ENCODE results near the gene CPN2. TPM values are rescaled to one million over a fixed set of nuclear protein-coding genes. Genes with fewer than 3 reads are reported as not detected.

The CPN2 gene
- total and polyA plus RNA-seq, 4 donors = 20.4 to 196 (median 128) TPM

DNA sequence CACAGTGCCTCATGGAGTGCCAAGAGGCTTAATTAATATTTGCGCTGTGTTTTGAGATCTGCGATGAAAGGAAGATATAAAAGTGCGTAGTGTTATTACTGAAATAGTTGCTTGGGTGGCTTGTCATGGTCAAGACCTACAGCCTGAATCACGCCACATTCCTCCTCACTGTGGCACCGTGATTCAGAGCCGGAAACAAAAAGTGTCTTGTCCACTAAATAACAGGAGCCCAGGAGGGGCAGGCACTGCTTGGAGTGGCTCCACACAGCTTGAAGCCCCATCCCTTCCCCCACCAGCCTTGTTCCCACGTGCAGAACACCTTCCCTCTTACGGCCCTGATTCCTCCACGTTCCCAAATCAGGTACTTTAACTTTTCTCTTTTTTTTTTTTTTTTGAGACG is 19.6 kb upstream of the CPN2 start:
- WGBS = 83% methylated on average over 9 of the region's 10 CpGs
- Histone ChIP-seq H3K9me3 (ENCODE audit: control insufficient read depth in 4 of 4, low read length in 3 of 4) (no peaks in the 10 kb centered on the region), H3K4me3 (ENCODE audit: low read depth in 1 of 3, low read length in 3 of 3) (no peak overlapping the region), H3K9ac (ENCODE audit: low read depth in 1 of 2, low read length in 2 of 2) (no peak overlapping the region), H3K27ac (ENCODE audit: low read depth in 1 of 2, low read length in 2 of 2) (no peak overlapping the region), H3K27me3 (ENCODE audit: control insufficient read depth in 4 of 4, insufficient read depth in 4 of 4, low read length in 3 of 4) (peaks cover 0 to 4% (median under 1%) of the 10 kb centered on the region in 4 donors), H3K4me1 (ENCODE audit: control insufficient read depth in 4 of 4, insufficient read depth in 4 of 4, low read length in 3 of 4) (peaks cover 0 to 2% (median 0%) of the 10 kb centered on the region in 4 donors), H3K36me3 (ENCODE audit: control insufficient read depth in 4 of 4, insufficient read depth in 3 of 4, low read depth in 1 of 4, low read length in 3 of 4) (no peaks in the 10 kb centered on the region)
- DNase-seq (ENCODE audit: low spot score) = no peak
- TF ChIP-seq YY1 (IDR thresholded peaks at IDR 0.05) (no peak), TAF1 (conservative IDR thresholded peaks at IDR 0.05) (no peak), JUND (IDR thresholded peaks at IDR 0.05) (no peak), HNF4G (IDR thresholded peaks at IDR 0.05) (no peak), FOXA1 (IDR thresholded peaks at IDR 0.05) (no peak), NR2F2 (IDR thresholded peaks at IDR 0.05) (no peak), RAD21 (IDR thresholded peaks at IDR 0.05) (no peak), FOXA2 (IDR thresholded peaks at IDR 0.05) (no peak), EGR1 (IDR thresholded peaks at IDR 0.05; ENCODE audit: low read depth in 2 of 2) (no peak), HNF4A (conservative IDR thresholded peaks at IDR 0.05) (no peak), MAX (IDR thresholded peaks at IDR 0.05) (no peak), SP1 (IDR thresholded peaks at IDR 0.05) (no peak), RXRA (IDR thresholded peaks at IDR 0.05) (no peak), ATF3 (IDR thresholded peaks at IDR 0.05) (no peak), GABPA (IDR thresholded peaks at IDR 0.05 in 1 of 2, conservative IDR thresholded peaks at IDR 0.05 in 1 of 2) (no peak)
- TF ChIP-seq, protein P1, sequence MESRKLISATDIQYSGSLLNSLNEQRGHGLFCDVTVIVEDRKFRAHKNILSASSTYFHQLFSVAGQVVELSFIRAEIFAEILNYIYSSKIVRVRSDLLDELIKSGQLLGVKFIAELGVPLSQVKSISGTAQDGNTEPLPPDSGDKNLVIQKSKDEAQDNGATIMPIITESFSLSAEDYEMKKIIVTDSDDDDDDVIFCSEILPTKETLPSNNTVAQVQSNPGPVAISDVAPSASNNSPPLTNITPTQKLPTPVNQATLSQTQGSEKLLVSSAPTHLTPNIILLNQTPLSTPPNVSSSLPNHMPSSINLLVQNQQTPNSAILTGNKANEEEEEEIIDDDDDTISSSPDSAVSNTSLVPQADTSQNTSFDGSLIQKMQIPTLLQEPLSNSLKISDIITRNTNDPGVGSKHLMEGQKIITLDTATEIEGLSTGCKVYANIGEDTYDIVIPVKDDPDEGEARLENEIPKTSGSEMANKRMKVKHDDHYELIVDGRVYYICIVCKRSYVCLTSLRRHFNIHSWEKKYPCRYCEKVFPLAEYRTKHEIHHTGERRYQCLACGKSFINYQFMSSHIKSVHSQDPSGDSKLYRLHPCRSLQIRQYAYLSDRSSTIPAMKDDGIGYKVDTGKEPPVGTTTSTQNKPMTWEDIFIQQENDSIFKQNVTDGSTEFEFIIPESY (IDR thresholded peaks at IDR 0.05) = no peak
- TF ChIP-seq, protein P2, sequence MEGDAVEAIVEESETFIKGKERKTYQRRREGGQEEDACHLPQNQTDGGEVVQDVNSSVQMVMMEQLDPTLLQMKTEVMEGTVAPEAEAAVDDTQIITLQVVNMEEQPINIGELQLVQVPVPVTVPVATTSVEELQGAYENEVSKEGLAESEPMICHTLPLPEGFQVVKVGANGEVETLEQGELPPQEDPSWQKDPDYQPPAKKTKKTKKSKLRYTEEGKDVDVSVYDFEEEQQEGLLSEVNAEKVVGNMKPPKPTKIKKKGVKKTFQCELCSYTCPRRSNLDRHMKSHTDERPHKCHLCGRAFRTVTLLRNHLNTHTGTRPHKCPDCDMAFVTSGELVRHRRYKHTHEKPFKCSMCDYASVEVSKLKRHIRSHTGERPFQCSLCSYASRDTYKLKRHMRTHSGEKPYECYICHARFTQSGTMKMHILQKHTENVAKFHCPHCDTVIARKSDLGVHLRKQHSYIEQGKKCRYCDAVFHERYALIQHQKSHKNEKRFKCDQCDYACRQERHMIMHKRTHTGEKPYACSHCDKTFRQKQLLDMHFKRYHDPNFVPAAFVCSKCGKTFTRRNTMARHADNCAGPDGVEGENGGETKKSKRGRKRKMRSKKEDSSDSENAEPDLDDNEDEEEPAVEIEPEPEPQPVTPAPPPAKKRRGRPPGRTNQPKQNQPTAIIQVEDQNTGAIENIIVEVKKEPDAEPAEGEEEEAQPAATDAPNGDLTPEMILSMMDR (IDR thresholded peaks at IDR 0.05; ENCODE audit: low read depth, low read length, missing input control) = no peak
- TF ChIP-seq, protein P3, sequence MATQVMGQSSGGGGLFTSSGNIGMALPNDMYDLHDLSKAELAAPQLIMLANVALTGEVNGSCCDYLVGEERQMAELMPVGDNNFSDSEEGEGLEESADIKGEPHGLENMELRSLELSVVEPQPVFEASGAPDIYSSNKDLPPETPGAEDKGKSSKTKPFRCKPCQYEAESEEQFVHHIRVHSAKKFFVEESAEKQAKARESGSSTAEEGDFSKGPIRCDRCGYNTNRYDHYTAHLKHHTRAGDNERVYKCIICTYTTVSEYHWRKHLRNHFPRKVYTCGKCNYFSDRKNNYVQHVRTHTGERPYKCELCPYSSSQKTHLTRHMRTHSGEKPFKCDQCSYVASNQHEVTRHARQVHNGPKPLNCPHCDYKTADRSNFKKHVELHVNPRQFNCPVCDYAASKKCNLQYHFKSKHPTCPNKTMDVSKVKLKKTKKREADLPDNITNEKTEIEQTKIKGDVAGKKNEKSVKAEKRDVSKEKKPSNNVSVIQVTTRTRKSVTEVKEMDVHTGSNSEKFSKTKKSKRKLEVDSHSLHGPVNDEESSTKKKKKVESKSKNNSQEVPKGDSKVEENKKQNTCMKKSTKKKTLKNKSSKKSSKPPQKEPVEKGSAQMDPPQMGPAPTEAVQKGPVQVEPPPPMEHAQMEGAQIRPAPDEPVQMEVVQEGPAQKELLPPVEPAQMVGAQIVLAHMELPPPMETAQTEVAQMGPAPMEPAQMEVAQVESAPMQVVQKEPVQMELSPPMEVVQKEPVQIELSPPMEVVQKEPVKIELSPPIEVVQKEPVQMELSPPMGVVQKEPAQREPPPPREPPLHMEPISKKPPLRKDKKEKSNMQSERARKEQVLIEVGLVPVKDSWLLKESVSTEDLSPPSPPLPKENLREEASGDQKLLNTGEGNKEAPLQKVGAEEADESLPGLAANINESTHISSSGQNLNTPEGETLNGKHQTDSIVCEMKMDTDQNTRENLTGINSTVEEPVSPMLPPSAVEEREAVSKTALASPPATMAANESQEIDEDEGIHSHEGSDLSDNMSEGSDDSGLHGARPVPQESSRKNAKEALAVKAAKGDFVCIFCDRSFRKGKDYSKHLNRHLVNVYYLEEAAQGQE (IDR thresholded peaks at IDR 0.05) = no peak

Data from liver (tissue), 9 donors.